Hematopoietic multipotent progenitor cell treated with erythropoietin and hydrocortisone succinate and interleukin-3 and kit ligand, for 8 days (in vitro differentiated cells): ENCODE results near the gene SLC7A6OS.

Experiments used
- DNase-seq: peaks from one replicate; pipeline ENCODE4 v3.0.0-alpha.2; 2015

The SLC7A6OS gene

GRCh38 chr16:68249371-68249770 lies 61.4 kb downstream of the SLC7A6OS start:
- DNase-seq: no peak
